Neural progenitor cell (in vitro differentiated cells): ENCODE data around the gene PSMD6. TPM values are rescaled to one million over a fixed set of nuclear protein-coding genes. Genes with fewer than 3 reads are reported as not detected.

Source experiments
- DNase-seq: peaks from one replicate; pipeline ENCODE4 v3.0.0-alpha.2; 2016; ENCODE audit warnings: low spot score
- H2AFZ ChIP-seq: fragments of 200-600 bp; sonication (generic); replicated peaks from 2 replicates; pipeline ENCODE4 v1.6.1; 2016; ENCODE audit warnings: antibody characterized with exemption
- H3F3A ChIP-seq: fragments of 200-600 bp; sonication (generic); 2 replicates; pipeline ENCODE4 v1.6.1; 2016; ENCODE audit warnings: antibody characterized with exemption, low read depth
- H3K27ac ChIP-seq: fragments of 200-600 bp; sonication (generic); 2 replicates; pipeline ENCODE4 v1.5.1; 2016; ENCODE audit warnings: mild to moderate bottlenecking
- H3K27me3 ChIP-seq: fragments of 200-600 bp; sonication (generic); 2 replicates; pipeline ENCODE4 v1.6.1; 2016; ENCODE audit warnings: mild to moderate bottlenecking, moderate library complexity
- H3K36me3 ChIP-seq: fragments of 200-600 bp; sonication (generic); 2 replicates; pipeline ENCODE4 v1.5.1; 2016
- H3K4me1 ChIP-seq: fragments of 200-600 bp; sonication (generic); 2 replicates; pipeline ENCODE4 v1.6.1; 2016; ENCODE audit warnings: mixed run types
- H3K4me2 ChIP-seq: fragments of 200-600 bp; sonication (generic); 2 replicates; pipeline ENCODE4 v1.6.1; 2016
- H3K4me3 ChIP-seq: fragments of 200-600 bp; sonication (generic); 2 replicates; pipeline ENCODE4 v1.5.1; 2016
- H3K79me2 ChIP-seq: fragments of 200-600 bp; sonication (generic); 2 replicates; pipeline ENCODE4 v1.6.1; 2016; ENCODE audit warnings: low read depth
- H3K9ac ChIP-seq: fragments of 200-600 bp; sonication (generic); 2 replicates; pipeline ENCODE4 v1.6.1; 2016
- H3K9me3 ChIP-seq: fragments of 200-600 bp; sonication (generic); 2 replicates; pipeline ENCODE4 v1.5.1; 2016; ENCODE audit warnings: low read depth
- H4K20me1 ChIP-seq: fragments of 200-600 bp; sonication (generic); 2 replicates; pipeline ENCODE4 v1.6.1; 2016; ENCODE audit warnings: low read depth
- H3K27ac Mint-ChIP-seq: 3 replicates; pipeline ENCODE4 v1.8.0; 2021; ENCODE audit warnings: mixed read lengths
- H3K27me3 Mint-ChIP-seq: 2 replicates; pipeline ENCODE4 v1.8.0; 2022; ENCODE audit warnings: low read depth, mild to moderate bottlenecking, inconsistent platforms, moderate library complexity, mixed read lengths; ENCODE audit not compliant: insufficient read depth
- H3K36me3 Mint-ChIP-seq: 3 replicates; pipeline ENCODE4 v1.8.0; 2021; ENCODE audit warnings: mixed read lengths
- H3K4me1 Mint-ChIP-seq: 3 replicates; pipeline ENCODE4 v1.8.0; 2021; ENCODE audit warnings: mixed read lengths
- H3K4me3 Mint-ChIP-seq: 3 replicates; pipeline ENCODE4 v1.8.0; 2021; ENCODE audit warnings: mild to moderate bottlenecking, moderate library complexity, mixed read lengths
- H3K9me3 Mint-ChIP-seq: 3 replicates; pipeline ENCODE4 v1.8.0; 2020; ENCODE audit warnings: mixed read lengths
- EZH2 ChIP-seq: fragments of 200-600 bp; sonication (generic); IDR thresholded peaks from 2 replicates; pipeline ENCODE4 v1.6.1; 2017; ENCODE audit warnings: antibody characterized with exemption, mild to moderate bottlenecking, moderate library complexity
- EZH2phosphoT487 ChIP-seq: fragments of 200-600 bp; sonication (generic); IDR thresholded peaks from 2 replicates; pipeline ENCODE4 v1.6.1; 2017; ENCODE audit warnings: antibody characterized with exemption
- total RNA-seq: library from RNA; depleted of rRNA; stranded (reverse); fragments of >200 nt; gene quantifications from 2 replicates; pipeline ENCODE4 v1.2.3, GENCODE V29; 2015; ENCODE audit warnings: low replicate concordance
- TF ChIP-seq, protein P1 (sequence below): fragments of 200-600 bp; sonication (generic); IDR thresholded peaks from 2 replicates; pipeline ENCODE4 v1.5.1; 2017; ENCODE audit warnings: antibody characterized with exemption, mild to moderate bottlenecking

PSMD6 gene
- total RNA-seq, 1 donor from 2014 or later = 141 TPM

- Histone ChIP-seq H3K27ac (peak overlapping the region; percentile 98), H3K4me3 (peak overlapping the region; percentile 50), H3K36me3 (no peaks in the 10 kb centered on the region), H3K4me2 (peak overlapping the region; percentile 91), H3K4me1 (peaks cover 96% of the 10 kb centered on the region), H3K9ac (no peak overlapping the region), H3F3A (peaks cover 96% of the 10 kb centered on the region), H4K20me1 (no peaks in the 10 kb centered on the region), H3K27me3 (no peaks in the 10 kb centered on the region), H3K9me3 (no peaks in the 10 kb centered on the region), H3K79me2 (peaks cover 70% of the 10 kb centered on the region), H2AFZ (no peak overlapping the region)
- H3K9me3 Mint-ChIP-seq = no peaks in the 10 kb centered on the region
- TF ChIP-seq, protein P1, sequence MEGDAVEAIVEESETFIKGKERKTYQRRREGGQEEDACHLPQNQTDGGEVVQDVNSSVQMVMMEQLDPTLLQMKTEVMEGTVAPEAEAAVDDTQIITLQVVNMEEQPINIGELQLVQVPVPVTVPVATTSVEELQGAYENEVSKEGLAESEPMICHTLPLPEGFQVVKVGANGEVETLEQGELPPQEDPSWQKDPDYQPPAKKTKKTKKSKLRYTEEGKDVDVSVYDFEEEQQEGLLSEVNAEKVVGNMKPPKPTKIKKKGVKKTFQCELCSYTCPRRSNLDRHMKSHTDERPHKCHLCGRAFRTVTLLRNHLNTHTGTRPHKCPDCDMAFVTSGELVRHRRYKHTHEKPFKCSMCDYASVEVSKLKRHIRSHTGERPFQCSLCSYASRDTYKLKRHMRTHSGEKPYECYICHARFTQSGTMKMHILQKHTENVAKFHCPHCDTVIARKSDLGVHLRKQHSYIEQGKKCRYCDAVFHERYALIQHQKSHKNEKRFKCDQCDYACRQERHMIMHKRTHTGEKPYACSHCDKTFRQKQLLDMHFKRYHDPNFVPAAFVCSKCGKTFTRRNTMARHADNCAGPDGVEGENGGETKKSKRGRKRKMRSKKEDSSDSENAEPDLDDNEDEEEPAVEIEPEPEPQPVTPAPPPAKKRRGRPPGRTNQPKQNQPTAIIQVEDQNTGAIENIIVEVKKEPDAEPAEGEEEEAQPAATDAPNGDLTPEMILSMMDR = no peak
- TF ChIP-seq EZH2phosphoT487 (no peak), EZH2 (no peak)
- H3K4me1 Mint-ChIP-seq = peaks cover 95% of the 10 kb centered on the region
- peaks cover 6% of the 10 kb centered on the region for H3K36me3 Mint-ChIP-seq
- peak overlapping the region; percentile 61 for H3K27ac Mint-ChIP-seq
- DNase-seq = no peak
- peak overlapping the region; percentile 56 for H3K4me3 Mint-ChIP-seq
- peaks cover 2% of the 10 kb centered on the region for H3K27me3 Mint-ChIP-seq
Observed at GRCh38 chr3:63968612-63969350, 54.5 kb downstream of the PSMD6 start.

GRCh38 chr3:63967675-63968611 is 55.4 kb downstream of the PSMD6 start:
- H3K27ac ChIP-seq = peak overlapping the region; percentile 66
- H3K4me3 ChIP-seq = peak overlapping the region; percentile 28
- no peak overlapping the region for H3K9ac ChIP-seq
- Mint-ChIP-seq H3K9me3 (no peaks in the 10 kb centered on the region), H3K4me3 (peak overlapping the region; percentile 56), H3K4me1 (peaks cover 94% of the 10 kb centered on the region), H3K27ac (peak overlapping the region; percentile 61), H3K27me3 (peaks cover 2% of the 10 kb centered on the region), H3K36me3 (peaks cover 2% of the 10 kb centered on the region)
- H4K20me1 ChIP-seq = no peaks in the 10 kb centered on the region
- DNase-seq = peak; percentile 52
- no peaks in the 10 kb centered on the region for H3K27me3 ChIP-seq
- H3F3A ChIP-seq = peaks cover 98% of the 10 kb centered on the region
- no peaks in the 10 kb centered on the region for H3K9me3 ChIP-seq
- H3K4me2 ChIP-seq = peak overlapping the region; percentile 91
- TF ChIP-seq, protein P1 = no peak
- H3K36me3 ChIP-seq = no peaks in the 10 kb centered on the region
- H3K4me1 ChIP-seq = peaks cover 96% of the 10 kb centered on the region
- H2AFZ ChIP-seq = peak overlapping the region; percentile 15
- H3K79me2 ChIP-seq = peaks cover 61% of the 10 kb centered on the region

DNA sequence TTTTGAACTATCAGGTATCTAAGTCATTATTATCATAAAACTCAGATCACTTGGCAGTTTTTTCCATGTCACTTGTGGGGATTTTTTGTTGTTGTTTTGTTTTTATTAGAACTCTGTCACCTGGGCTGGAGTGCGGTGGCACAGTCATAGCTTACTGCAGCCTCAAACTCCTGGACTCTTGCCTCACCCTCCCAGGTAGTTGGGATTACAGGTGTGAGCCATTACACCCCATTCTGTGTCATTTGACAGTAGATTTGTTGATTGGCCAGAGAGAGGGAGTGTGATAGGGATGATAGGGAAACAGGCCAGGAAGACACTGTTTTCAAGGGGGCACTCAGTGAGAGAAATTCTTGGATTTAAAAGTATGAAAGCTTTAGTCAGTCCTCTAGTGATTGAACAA is 56.4 kb downstream of the PSMD6 start:
- no peak overlapping the region for H3K4me3 Mint-ChIP-seq
- H3K27ac Mint-ChIP-seq = peak overlapping the region; percentile 97

More for the DNA sequence above, 56.4 kb downstream of the PSMD6 start:
- TF ChIP-seq EZH2phosphoT487 (no peak), EZH2 (no peak)
- TF ChIP-seq, protein P1 = no peak
- Histone ChIP-seq H3K4me1 (peaks cover 86% of the 10 kb centered on the region), H3K36me3 (no peaks in the 10 kb centered on the region), H3K9me3 (no peaks in the 10 kb centered on the region), H3K79me2 (peaks cover 54% of the 10 kb centered on the region), H3F3A (peaks cover 97% of the 10 kb centered on the region), H4K20me1 (no peaks in the 10 kb centered on the region), H3K4me3 (no peak overlapping the region), H3K27me3 (no peaks in the 10 kb centered on the region), H3K9ac (no peak overlapping the region), H3K4me2 (peak overlapping the region; percentile 91), H2AFZ (no peak overlapping the region), H3K27ac (peak overlapping the region; percentile 66)
- Mint-ChIP-seq H3K9me3 (no peaks in the 10 kb centered on the region), H3K4me1 (peaks cover 83% of the 10 kb centered on the region), H3K36me3 (no peaks in the 10 kb centered on the region), H3K27me3 (peaks cover 2% of the 10 kb centered on the region)
- no peak for DNase-seq
